Spleen (tissue), 7 donors: ENCODE results near the gene DYDC2.

Source experiments
- POLR2A ChIP-seq, 3 donors: fragments of 450-650 bp; IDR thresholded peaks; one replicate each; pipeline ENCODE4 v1.5.1; 2017; ENCODE audit warnings: antibody characterized with exemption in 3 of 3, mild to moderate bottlenecking in 1 of 3
- POLR2AphosphoS5 ChIP-seq, 3 donors: sonication (generic); formaldehyde crosslinking; IDR thresholded peaks; one replicate each; pipeline ENCODE4 v1.5.1; 2017; ENCODE audit warnings: antibody characterized with exemption in 3 of 3
- TF ChIP-seq, protein P1 (sequence below), 11 experiments: fragments of 200-600 bp in 7 of 11; fragments of 450-650 bp in 4 of 11; sonication (generic) in 4 of 11; IDR thresholded peaks in 8 of 11; conservative IDR thresholded peaks in 3 of 11; 1 replicate in 7 of 11; 2 replicates in 4 of 11; pipeline versions ENCODE4 v1.4.0 to v1.8.0; 2016 to 2021; ENCODE audit warnings: antibody characterized with exemption in 11 of 11, inconsistent platforms in 4 of 11, mild to moderate bottlenecking in 1 of 11
- donor health status: DM: no; HTN: no; CAD: no; lungs with moderate emphysema.
- donor health status: DM: no; HTN: no; CAD: no.
- donor health status: DM: no; HTN: no; CAD: no.

DNA sequence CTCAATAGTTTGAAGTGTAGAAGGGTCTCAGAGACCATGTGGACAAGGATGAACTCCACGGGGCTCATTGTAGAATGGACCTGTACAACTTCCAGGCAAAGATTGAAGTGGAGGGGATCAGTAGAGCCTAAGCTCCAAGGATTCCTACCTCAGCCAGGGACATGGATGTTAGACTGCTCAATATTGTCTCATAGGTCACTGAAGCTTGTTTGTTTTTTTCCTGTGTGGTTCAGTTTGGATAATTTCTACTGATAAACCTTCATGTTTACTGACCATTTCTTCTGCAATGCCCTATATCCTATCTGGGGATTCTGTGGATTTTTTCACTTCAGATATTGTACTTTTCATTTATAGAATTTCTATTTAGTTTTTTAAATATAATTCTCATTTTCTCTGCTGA, 8.9 kb downstream of the DYDC2 start:
- TF ChIP-seq, protein P1, sequence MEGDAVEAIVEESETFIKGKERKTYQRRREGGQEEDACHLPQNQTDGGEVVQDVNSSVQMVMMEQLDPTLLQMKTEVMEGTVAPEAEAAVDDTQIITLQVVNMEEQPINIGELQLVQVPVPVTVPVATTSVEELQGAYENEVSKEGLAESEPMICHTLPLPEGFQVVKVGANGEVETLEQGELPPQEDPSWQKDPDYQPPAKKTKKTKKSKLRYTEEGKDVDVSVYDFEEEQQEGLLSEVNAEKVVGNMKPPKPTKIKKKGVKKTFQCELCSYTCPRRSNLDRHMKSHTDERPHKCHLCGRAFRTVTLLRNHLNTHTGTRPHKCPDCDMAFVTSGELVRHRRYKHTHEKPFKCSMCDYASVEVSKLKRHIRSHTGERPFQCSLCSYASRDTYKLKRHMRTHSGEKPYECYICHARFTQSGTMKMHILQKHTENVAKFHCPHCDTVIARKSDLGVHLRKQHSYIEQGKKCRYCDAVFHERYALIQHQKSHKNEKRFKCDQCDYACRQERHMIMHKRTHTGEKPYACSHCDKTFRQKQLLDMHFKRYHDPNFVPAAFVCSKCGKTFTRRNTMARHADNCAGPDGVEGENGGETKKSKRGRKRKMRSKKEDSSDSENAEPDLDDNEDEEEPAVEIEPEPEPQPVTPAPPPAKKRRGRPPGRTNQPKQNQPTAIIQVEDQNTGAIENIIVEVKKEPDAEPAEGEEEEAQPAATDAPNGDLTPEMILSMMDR (IDR thresholded peaks at IDR 0.05 in 8 of 11, conservative IDR thresholded peaks at IDR 0.05 in 3 of 11): no peak
- no peak for TF ChIP-seq POLR2A (IDR thresholded peaks at IDR 0.05)
- TF ChIP-seq POLR2AphosphoS5 (IDR thresholded peaks at IDR 0.05): no peak
